Erythroblast (primary cell): ENCODE measurements around the gene CRYGD.
A peak's percentile ranks its signal among the peaks of the same experiment; 100 is the strongest.

Source experiments
- DNase-seq, 2 experiments: peaks; one replicate each; lab custom pipeline; 2025; lab: John Stamatoyannopoulos, UW
- GATA1 ChIP-seq: IDR thresholded peaks from 2 replicates; pipeline ENCODE4 v1.6.1; 2011; ENCODE audit warnings: low read depth, mild to moderate bottlenecking, control low read depth, low read length, moderate library complexity
- POLR2A ChIP-seq: IDR thresholded peaks from 2 replicates; pipeline ENCODE4 v1.6.1; 2011; ENCODE audit warnings: mild to moderate bottlenecking, low read length

The CRYGD gene

DNA sequence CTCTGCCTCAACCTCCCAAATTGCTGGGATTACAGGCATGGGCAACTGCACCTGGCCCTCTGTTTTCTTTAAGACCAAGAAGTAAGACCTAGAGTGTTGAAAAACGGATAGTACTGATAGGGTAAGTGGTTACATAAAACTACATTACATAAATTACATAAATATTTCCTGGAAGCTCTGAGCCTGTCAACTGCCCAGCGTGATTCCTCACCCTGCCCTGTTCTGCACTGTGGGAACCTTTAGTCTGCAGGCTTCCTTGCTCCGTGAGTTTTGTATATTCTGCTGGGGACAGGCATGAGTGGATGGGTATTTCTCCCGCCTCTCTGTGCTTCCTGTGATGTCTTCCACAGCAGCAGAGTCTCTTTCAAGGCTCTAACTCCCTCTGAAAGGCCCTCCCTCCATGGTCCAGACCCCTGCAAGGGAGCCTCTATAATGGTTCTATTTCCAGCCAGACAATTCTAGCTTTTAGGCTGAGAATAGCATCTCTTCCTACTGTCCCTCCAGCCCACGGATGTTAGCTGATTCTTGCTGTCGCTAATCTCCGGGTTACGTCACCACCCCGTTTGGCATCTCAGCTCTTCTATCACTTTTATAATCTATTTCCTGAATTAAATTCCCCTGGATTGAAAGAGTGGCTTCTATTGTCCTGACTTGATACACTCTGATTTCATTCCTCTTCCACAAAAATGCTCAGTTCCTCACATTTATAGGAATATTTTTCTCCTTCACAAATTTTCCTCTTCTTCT lies 49.5 kb downstream of the CRYGD start:
- TF ChIP-seq POLR2A (no peak), GATA1 (no peak)
- DNase-seq: no peak

DNA sequence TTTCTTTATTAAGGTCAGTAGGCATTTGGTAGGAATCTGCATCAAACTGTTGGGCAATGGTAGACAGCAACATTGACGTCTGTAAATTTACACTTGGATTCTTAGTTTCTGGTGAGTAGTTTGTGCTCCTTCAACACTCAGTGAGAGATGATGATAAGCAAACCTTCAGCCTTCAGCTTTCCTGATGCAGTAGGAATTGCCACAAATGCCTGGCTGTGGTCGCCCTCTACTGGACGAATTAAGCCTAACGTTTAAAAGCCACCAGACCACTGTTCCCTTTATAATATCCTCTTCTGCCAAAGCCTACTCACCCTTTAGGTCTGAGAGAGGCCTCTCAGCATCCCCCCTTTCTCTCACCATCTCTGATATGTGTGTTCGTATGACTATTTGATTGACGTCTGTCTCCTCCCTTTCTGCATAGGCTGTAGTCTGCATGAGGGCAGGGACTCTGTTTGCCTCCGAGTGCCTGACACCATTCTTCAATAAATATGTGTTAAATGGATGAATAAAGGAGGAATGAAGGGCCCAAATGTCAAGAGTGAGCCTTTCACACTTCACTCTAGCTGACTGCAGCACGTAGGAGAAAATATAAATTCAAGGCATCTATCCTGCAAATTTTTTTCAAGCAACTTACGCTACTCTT lies 52.0 kb downstream of the CRYGD start:
- no peak for TF ChIP-seq POLR2A
- TF ChIP-seq GATA1: no peak
- peak; percentile 79 to 88 for DNase-seq
